Epithelial cell of esophagus (primary cell): ENCODE results near the gene TSPAN9.

Experiments
- DNase-seq: peaks from one replicate; pipeline ENCODE4 v3.0.0; 2010; ENCODE audit warnings: low read depth
- H3K4me3 ChIP-seq: 2 replicates; pipeline ENCODE4 v1.5.1; 2011; ENCODE audit warnings: mild to moderate bottlenecking, low read length, control low read depth
- CTCF ChIP-seq: IDR thresholded peaks from 2 replicates; pipeline ENCODE4 v1.5.1; 2011; ENCODE audit warnings: low read depth, mild to moderate bottlenecking, low read length, control low read depth, inconsistent platforms; ENCODE audit not compliant: insufficient read depth; ENCODE audit errors: missing control alignments

Gene TSPAN9

DNA sequence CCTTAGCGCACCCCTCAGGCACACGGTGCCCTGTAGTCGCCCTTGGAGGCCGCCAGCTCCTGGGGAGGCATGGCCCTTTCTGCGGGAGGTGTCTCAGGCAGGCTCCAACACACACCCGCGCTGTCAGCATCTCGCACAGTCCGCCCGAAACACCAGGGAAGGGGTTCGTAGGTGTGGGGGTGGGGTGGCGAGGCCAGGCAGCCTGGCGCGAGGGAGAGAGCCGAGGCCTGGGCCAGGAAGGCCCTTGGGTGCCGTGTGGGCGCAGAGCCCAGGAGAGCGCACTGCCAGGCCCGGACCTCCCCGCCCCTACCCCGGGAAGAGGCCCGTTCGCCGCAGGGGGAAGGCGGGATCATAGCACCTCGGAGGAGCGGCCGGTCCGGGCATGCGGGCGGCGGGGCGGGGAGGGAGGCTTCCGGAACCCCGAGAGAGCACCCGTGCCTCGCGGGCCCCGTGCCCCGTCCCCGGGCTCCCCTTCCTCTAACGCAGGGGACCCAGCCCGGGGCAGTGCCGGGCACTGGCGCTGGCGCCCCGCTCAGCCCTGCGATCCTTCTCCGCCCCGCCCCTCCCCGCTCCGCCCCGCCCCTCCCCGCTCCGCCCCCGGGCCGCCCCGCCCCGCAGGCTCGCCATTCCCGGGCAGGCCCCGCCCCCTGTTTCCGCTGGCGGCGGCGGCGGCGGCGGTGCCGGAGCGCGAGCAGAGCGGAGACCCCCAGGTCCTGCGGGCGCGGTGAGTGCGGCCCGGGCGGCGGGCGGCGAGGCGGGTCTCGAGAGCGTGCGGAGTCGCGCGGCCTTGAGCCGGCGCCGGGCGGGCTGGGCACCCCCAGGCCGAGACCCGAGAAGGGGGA is at the start of gene TSPAN9:
Gene TSPAN9, plus strand, starts transcription at position 650 of the 842 bp plus-strand sequence. CDS start 123,815 bp downstream, outside the sequence.
- DNase-seq: peak; percentile 78
- TF ChIP-seq CTCF: no peak
- H3K4me3 ChIP-seq: peak within 1 kb of the TSS; percentile 53

GRCh38 chr12:3028108-3028507 is 49.1 kb upstream of the TSPAN9 start:
- TF ChIP-seq CTCF: no peak
- H3K4me3 ChIP-seq: no peak overlapping the region
- no peak for DNase-seq

DNA sequence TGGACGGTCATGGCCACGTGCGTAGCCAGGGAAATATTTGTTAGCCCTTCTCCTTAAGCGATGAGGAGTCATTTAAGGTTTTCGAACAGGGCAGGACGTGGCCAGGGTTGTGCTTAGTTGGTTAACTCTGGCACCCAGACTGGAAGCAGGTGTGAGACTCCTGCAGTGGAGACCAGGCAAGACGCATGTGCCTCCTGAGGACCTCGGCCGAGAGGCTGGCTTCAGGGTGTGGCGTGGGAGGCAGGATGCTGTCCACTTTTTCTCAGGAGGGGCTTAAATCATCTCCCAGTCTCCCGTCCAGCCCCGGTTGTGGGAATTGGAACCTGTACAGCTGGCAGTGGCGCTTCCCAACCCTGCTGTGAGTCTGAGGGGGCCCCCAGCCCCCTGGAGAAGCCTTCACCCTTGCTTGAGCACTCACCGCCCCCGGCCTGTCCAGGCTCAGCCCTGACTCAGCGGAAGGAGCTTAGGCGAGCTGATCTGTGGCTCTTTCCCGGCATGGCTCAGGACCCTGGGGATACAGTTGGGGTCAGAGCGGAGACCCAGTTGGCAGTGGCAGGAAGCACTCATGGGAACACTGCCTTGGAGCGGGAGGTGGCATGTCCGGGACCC is 46.3 kb upstream of the TSPAN9 start:
- no peak overlapping the region for H3K4me3 ChIP-seq
- DNase-seq: no peak
- TF ChIP-seq CTCF: no peak

DNA sequence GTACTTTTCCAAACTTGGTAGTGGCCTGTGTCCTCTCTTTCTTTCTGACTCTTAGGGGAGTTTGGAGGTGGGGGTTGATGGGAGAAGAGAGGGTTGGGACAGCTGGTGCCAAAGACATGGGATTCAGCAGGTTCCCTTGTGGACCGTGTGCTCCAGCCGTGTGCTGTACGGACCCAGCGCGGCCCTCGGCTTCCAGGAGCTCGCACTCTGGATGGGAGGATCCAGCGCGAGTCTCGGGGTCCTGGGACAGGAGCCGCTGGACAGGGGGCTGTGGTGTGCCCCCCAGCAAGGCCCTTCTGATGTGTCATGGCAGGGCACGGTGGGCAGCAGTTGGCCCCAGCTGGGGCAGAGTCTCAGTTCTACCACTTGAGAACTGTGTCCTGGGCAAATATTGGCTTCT is 45.0 kb upstream of the TSPAN9 start:
- TF ChIP-seq CTCF: no peak
- H3K4me3 ChIP-seq: no peak overlapping the region
- DNase-seq: no peak

GRCh38 chr12:3032770-3033538 is 44.2 kb upstream of the TSPAN9 start:
- DNase-seq: no peak
- TF ChIP-seq CTCF: no peak
- no peak overlapping the region for H3K4me3 ChIP-seq

GRCh38 chr12:3033539-3033867 is 43.7 kb upstream of the TSPAN9 start:
- TF ChIP-seq CTCF: no peak
- no peak overlapping the region for H3K4me3 ChIP-seq
- DNase-seq: no peak
